Prostate gland (tissue), 2 donors: Measurements from ENCODE around the gene AFF4.

ENCODE experiments used
- CTCF ChIP-seq, 4 experiments: fragments of 200-600 bp in 2 of 4; fragments of 450-650 bp in 2 of 4; sonication (generic) in 2 of 4; IDR thresholded peaks; 1 replicate in 3 of 4; 2 replicates in 1 of 4; pipeline ENCODE4 v1.5.1; 2016 to 2019; ENCODE audit warnings: antibody characterized with exemption in 4 of 4, mild to moderate bottlenecking in 2 of 4, moderate library complexity in 2 of 4
- POLR2A ChIP-seq: fragments of 450-650 bp; IDR thresholded peaks from one replicate; pipeline ENCODE4 v1.6.1; 2016; ENCODE audit warnings: antibody characterized with exemption, mild to moderate bottlenecking
- POLR2AphosphoS5 ChIP-seq: sonication (generic); formaldehyde crosslinking; IDR thresholded peaks from one replicate; pipeline ENCODE4 v1.6.1; 2017; ENCODE audit warnings: antibody characterized with exemption

- no peak for TF ChIP-seq CTCF (IDR thresholded peaks at IDR 0.05)
- TF ChIP-seq POLR2A = no peak
- TF ChIP-seq POLR2AphosphoS5 = no peak
Measured at GRCh38 chr5:132889501-132889900, 73.9 kb downstream of the AFF4 start.
